NCI-H128 (cell line): Measurements from ENCODE around the gene FLT3.
"Not testable (repeated sequence)": the region's sequence is repeated elsewhere in the genome, so short reads cannot be mapped to it uniquely, and the experiment has no call there.

Experiments used
- DNase-seq: peaks from one replicate; lab custom pipeline; 2025; ENCODE audit not compliant: unreplicated experiment; lab: John Stamatoyannopoulos, UW

FLT3 gene

GRCh38 chr13:28005016-28005415 lies 95.4 kb downstream of the FLT3 start:
- DNase-seq = not testable (repeated sequence)

DNA sequence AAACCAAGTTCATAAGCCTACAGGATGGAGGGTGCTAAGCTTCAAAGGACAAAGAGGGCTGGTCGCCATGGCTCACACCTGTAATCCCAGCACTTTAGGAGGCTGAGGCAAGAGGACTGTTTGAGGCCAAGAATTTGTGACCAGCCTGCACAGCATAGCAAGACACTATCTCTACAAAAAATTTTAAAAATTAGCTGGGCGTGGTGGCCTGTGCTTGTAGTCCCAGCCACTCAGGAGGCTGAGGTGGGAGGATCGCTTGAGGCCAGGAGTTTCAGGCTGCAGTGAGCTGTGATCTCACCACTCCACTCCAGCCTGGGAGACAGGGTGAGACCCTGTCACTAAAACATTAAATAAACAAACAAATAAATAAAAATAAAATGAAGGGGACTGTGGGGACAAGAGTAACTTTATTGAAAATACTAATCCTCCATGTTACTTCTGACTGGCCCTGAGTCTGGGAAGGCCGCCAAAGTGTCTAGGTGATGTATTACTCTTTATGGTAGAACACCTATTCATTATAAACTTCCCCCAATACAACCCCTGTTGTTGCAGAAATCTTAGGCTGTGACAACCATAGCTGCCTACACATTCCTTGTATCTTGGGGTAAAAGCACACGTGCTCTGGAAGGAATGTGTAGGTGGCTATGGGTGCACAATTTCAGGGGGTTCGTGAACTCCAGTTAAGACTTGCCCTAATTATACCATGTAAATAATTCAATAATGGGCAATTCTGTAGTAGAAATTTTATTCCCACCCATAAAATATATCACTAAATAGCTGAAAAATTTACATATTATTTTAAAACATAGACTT lies 97.3 kb downstream of the FLT3 start:
- DNase-seq = no peak

DNA sequence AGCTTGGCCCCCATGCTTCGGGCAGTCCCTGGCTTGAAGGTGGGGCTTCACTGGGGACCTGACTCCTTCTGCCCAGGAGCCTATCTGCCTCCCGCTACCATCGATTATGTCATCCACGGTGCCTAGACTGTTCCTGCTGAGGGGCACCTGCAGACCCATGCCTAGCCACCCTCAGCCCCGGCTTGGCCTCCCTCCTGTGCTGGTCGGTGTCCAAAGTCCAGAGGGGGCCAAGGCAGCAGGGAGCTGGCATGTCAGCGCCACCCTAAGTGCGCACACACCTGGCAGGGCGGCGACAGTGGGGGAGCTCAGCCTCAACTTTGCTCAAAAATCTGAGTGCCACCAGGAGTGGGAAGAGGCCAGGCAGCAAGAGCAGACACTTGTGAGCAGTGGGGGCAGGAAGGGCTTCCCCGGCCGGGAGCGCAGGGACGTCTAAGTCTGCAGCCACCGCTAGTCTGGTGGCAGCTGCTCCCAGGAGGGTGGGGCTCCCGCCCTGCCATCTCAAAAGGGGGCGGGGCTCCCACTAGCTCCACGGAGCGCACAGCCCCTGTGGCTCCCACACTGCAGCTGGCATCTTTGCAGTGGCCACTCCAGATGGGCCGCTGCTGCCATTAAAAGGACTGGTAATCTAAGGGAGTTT lies 98.4 kb downstream of the FLT3 start:
- DNase-seq = no peak

DNA sequence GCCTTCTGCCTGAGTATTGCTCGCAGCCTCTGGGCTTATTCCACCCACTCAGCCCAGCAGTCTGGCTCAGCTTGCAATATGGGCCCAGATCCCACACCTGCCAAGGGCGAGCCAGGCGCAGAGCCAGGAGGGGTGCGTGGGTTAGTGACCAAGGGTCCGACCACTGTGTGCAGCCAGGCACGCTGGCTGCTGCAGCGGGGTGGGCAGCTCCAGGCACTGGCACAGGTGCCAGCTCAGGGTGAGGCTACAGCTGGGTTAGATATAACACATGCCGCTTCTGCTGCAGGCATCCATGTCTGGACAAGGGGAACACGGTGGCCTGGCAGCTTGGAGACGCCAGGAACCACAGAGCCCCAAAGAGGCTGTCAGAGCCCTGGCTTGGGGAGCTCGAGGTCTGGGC lies 99.3 kb downstream of the FLT3 start:
- DNase-seq = no peak

DNA sequence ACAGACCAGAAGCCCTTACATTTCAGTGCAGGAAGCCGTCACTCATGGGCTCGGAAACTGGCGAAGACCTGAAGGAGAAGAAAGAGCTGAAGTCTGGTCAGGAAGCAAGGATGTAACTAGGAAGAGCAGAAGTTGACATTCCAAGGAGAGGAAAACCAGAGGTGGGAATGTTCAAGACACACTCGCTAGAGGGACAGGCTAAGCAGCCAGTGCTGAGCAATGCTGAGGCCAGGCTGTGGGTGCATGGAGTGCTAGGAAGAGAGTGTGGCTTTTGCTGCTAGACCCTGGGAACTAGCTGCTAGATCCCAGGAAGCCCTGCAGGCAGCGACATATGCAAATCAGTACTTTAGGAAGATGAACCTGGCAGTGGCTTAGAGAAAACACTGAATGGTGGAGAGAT lies 99.8 kb downstream of the FLT3 start:
- no peak for DNase-seq

DNA sequence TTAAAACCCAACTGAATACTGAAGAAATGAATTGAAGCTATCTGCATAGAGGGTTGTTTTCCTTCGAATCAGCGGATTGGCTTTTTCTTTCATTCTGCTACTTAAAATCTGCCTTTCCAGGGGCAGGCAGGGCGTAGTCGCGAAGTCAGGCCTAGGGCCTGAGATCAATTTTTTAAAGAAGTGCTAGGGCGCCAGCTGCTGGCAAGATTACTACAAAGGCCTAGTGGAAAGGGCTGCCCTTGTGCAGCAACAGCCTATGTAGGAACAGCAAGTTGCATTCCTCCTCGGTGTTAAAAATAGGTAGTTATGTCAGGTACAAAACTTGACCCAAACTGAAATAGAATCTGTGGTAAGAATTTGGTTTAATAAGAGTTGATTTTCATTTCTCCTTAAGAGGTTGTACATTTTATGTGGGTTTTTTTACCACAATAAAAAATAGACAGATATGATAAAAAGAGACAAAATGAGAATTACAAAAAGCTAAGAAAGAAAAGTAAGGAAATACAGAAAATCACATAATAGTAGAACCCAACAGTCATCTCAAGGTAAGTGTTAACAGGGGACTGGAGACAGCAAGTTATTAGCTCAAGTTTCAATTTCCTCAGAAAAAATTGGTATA lies 102.4 kb downstream of the FLT3 start:
- DNase-seq = no peak

GRCh38 chr13:27991881-27992280 lies 108.5 kb downstream of the FLT3 start:
- no peak for DNase-seq

GRCh38 chr13:27988520-27988919 lies 111.9 kb downstream of the FLT3 start, which contains the start of gene URAD:
URAD (minus strand) TSS chr13:27988693; CDS start chr13:27988637, 56 bp downstream.
- DNase-seq = no peak

DNA sequence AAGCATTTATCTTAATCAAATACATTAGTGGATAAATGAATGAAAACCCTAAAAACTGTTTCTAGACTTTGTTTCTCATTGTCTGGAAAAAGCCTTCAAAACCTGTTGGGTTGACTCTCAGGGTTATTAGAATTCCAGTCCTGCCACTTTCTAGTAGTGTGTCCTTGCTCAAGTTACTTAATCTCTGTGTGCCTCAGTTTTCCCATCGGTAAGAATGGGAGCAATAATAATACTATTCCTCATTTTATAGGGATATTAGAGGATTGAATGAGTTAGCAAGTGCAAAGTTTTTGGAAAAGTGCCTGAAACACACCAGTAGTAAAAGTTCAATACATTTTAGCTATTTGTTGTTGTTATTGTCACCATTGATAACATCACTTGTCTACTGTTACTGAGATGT lies 114.8 kb downstream of the FLT3 start:
- no peak for DNase-seq

DNA sequence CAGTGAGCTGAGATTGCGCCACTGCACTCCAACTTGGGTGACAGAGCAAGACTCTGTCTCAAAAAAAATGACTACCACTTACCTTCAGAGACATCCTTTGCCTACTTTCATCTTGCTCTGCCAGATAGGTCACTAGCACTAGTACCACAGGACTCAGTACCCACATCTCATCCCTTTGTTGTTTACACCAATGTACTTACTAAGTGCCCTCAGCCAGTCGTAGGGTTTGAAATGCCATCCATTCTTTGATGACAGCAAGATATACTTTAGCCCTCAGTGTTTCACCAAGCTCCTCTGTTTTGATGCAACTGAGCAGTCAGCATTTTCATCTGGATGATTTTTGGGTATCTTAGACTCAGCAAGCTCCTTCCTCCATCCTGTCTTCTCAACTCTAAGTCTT lies 118.0 kb downstream of the FLT3 start:
- no peak for DNase-seq

- DNase-seq = no peak
Observed at GRCh38 chr13:27981006-27981708, 119.2 kb downstream of the FLT3 start.

DNA sequence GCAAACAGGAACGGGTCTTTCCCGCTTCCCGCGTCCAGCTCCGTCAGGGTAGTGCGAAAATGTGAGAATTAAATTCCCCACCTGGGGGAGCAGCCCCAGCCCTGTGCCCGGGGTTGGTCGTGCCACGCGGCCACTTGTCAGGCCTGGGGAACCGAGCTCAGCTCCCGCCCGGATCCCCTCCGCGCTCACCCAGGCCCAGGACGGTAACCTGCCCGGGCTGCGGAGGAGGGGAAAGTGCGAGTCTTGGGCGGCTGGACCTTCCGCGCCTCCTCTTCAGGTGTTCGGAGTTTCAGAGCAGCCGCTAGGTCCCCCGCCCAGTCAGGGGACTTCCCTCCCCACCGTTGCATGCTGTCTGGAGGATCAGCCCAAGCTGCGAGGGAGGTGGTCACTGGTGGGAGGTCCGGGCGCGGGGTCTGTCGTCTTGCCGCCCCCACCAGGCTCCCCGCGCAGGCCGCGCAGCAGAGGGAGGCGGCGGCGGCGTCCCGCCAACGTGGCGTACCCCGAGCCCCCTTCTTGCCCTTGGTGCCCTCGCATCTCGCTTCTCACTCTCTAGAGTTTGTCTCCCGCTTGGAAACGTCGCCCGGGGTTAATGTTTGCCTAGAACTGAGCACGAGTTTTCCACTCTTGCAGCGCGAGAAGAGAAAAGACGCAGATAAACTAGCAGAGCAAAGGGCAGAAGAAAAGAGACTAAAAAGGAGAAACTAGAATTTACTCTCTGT lies 119.9 kb downstream of the FLT3 start:
- DNase-seq = no peak

DNA sequence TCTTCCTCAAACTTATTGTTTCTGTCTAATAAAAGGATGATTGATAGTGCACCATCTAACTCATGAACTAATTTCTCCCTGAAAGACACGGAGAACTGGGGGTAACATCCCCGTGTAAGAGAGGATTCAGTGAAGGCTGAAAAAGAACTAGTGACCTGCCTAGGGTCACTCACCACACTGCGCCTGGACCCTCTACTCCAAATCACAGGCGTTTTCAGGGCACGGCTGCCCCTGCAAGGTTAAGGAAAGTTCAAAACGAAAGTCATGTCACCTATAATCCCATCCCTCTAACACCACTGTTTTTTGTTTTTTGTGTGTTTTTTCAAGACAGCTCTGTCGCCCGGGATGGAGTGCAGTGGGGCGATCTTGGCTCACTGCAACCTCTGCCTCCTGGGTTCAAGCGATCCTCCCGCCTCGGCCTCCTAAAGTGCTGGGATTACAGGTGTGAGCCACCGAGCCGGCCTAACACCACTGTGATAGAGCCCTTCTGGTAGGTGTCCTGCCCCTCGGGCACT lies 120.6 kb downstream of the FLT3 start:
- no peak for DNase-seq

GRCh38 chr13:27979001-27979643 lies 121.3 kb downstream of the FLT3 start:
- DNase-seq = no peak

DNA sequence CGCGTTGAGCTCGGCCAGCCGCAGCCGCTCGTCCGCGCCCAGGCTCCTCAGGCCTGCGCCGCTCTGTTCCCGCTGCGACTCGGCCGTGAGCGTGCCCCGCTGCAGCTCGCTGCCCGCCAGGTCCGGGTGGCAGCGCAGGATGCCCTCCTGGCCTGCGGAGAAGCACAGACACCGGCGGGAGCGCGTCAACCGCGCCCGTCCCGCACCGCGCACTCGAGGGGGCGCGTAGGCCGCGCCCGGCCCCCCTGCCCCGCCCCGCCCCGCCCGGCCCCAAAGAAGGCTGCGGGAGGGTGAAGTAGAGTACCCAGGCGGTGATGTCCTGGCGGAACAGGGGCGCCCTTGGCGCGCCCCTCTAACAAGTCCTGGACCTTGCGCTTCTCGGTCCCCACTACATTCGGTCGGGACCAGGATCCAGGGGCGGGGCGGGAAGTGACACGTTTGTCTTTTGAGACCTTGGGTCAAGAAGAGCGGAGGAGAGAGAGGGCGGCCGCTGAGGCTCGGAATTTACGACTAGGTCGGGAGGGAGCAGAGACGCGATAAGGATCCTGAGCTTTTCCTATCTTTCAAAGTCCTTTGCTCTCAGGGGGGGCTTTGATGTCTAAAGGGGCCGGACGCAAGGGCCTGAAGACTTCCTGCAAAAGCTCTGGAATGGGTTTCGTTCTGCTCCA lies 121.9 kb downstream of the FLT3 start:
- DNase-seq = no peak

- no peak for DNase-seq
Observed at GRCh38 chr13:27977476-27978300, 122.7 kb downstream of the FLT3 start.

- no peak for DNase-seq
Observed at GRCh38 chr13:27976362-27977091, 123.8 kb downstream of the FLT3 start.
